GM23338 (cell line): ENCODE results near the gene SENP3. TPM values are rescaled to one million over a fixed set of nuclear protein-coding genes. Genes with fewer than 3 reads are reported as not detected.
A peak's percentile ranks its signal among the peaks of the same experiment; 100 is the strongest.

Source experiments
- ATAC-seq: fragments of 200-7000 bp; cut with Tn5 transposase; 3 replicates; pipeline ENCODE4 v1.9.1; 2020
- DNase-seq: peaks from one replicate; pipeline ENCODE4 v3.0.0-alpha.2; 2015; ENCODE audit warnings: low spot score
- H2AFZ ChIP-seq: fragments of 200-600 bp; sonication (generic); 2 replicates; pipeline ENCODE4 v1.8.0; 2016; ENCODE audit warnings: antibody characterized with exemption, mild to moderate bottlenecking, moderate library complexity
- H3F3A ChIP-seq: fragments of 200-600 bp; sonication (generic); replicated peaks from 2 replicates; pipeline ENCODE4 v1.8.0; 2017; ENCODE audit warnings: antibody characterized with exemption, mixed run types, low read depth
- H3K27ac ChIP-seq: fragments of 200-600 bp; sonication (generic); 2 replicates; pipeline ENCODE4 v1.6.1; 2016; ENCODE audit warnings: low read depth
- H3K27me3 ChIP-seq: fragments of 200-600 bp; sonication (generic); 2 replicates; pipeline ENCODE4 v1.8.0; 2016; ENCODE audit warnings: mild to moderate bottlenecking, mixed run types, moderate library complexity; ENCODE audit not compliant: insufficient read depth
- H3K36me3 ChIP-seq: fragments of 200-600 bp; sonication (generic); 2 replicates; pipeline ENCODE4 v1.8.0; 2016; ENCODE audit warnings: mild to moderate bottlenecking; ENCODE audit not compliant: insufficient read depth
- H3K4me1 ChIP-seq: fragments of 200-600 bp; sonication (generic); 2 replicates; pipeline ENCODE4 v1.8.0; 2016; ENCODE audit warnings: mild to moderate bottlenecking, moderate library complexity; ENCODE audit not compliant: insufficient read depth
- H3K4me2 ChIP-seq: fragments of 200-600 bp; sonication (generic); 2 replicates; pipeline ENCODE4 v1.7.1; 2017; ENCODE audit warnings: mixed run types
- H3K4me3 ChIP-seq: fragments of 200-600 bp; sonication (generic); 2 replicates; pipeline ENCODE4 v1.6.1; 2016; ENCODE audit warnings: mixed run types
- H3K79me2 ChIP-seq: fragments of 200-600 bp; sonication (generic); replicated peaks from 2 replicates; pipeline ENCODE4 v1.8.0; 2017; ENCODE audit warnings: mild to moderate bottlenecking; ENCODE audit not compliant: insufficient read depth
- H3K9me2 ChIP-seq: fragments of 200-600 bp; sonication (generic); 2 replicates; pipeline ENCODE4 v1.8.0; 2017; ENCODE audit not compliant: insufficient read depth
- H4K20me1 ChIP-seq: fragments of 200-600 bp; sonication (generic); replicated peaks from 2 replicates; pipeline ENCODE4 v1.8.0; 2017; ENCODE audit warnings: mild to moderate bottlenecking; ENCODE audit not compliant: insufficient read depth
- H3K27ac Mint-ChIP-seq: 2 replicates; pipeline ENCODE4 v1.8.0; 2020; ENCODE audit warnings: inconsistent platforms, mild to moderate bottlenecking, moderate library complexity, mixed read lengths
- H3K27me3 Mint-ChIP-seq: 3 replicates; pipeline ENCODE4 v1.8.0; 2022; ENCODE audit warnings: low read depth, mild to moderate bottlenecking, moderate library complexity, mixed read lengths, inconsistent platforms; ENCODE audit not compliant: insufficient read depth, poor library complexity
- H3K36me3 Mint-ChIP-seq: 3 replicates; pipeline ENCODE4 v1.8.0; 2021; ENCODE audit warnings: low read depth, mild to moderate bottlenecking, inconsistent platforms, moderate library complexity, mixed read lengths
- H3K4me1 Mint-ChIP-seq: 3 replicates; pipeline ENCODE4 v1.8.0; 2020; ENCODE audit warnings: mild to moderate bottlenecking, inconsistent platforms, mixed read lengths
- H3K4me3 Mint-ChIP-seq: 3 replicates; pipeline ENCODE4 v1.8.0; 2021; ENCODE audit warnings: moderate library complexity, mild to moderate bottlenecking, inconsistent platforms, mixed read lengths
- H3K9me3 Mint-ChIP-seq: 3 replicates; pipeline ENCODE4 v1.8.0; 2020; ENCODE audit warnings: moderate library complexity, mild to moderate bottlenecking, inconsistent platforms, mixed read lengths
- CREB1 ChIP-seq: fragments of 250-450 bp; sonication (Bioruptor Pico); IDR thresholded peaks from 2 replicates; pipeline ENCODE4 v1.5.0; 2020; ENCODE audit warnings: low read depth, mild to moderate bottlenecking, moderate library complexity
- EZH2phosphoT487 ChIP-seq: fragments of 200-600 bp; sonication (generic); IDR thresholded peaks from one replicate; pipeline ENCODE4 v1.8.1; 2018; ENCODE audit warnings: antibody characterized with exemption; ENCODE audit not compliant: unreplicated experiment
- NANOG ChIP-seq: IDR thresholded peaks from 2 replicates; pipeline ENCODE4 v1.6.1; 2016; ENCODE audit warnings: antibody characterized with exemption, borderline replicate concordance
- ZNF114 ChIP-seq: fragments of 250-450 bp; sonication (Bioruptor Pico); IDR thresholded peaks from 2 replicates; pipeline ENCODE4 v1.5.0; 2020; ENCODE audit warnings: mild to moderate bottlenecking, moderate library complexity
- ZNF331 ChIP-seq: fragments of 250-450 bp; sonication (Bioruptor Pico); IDR thresholded peaks from 2 replicates; pipeline ENCODE4 v1.5.0; 2020; ENCODE audit warnings: low read depth, mild to moderate bottlenecking, moderate library complexity
- polyA plus RNA-seq: library from polyadenylated mRNA; unstranded; fragments of >200 nt; fragmentation: Nextera tagmentation; extraction: Ambion mirVana; gene quantifications from 2 replicates; pipeline ENCODE4 v1.2.1, GENCODE V29; 2016
- total RNA-seq: library from RNA; depleted of rRNA; stranded (reverse); fragments of >200 nt; shearing (Covaris generic); gene quantifications from 2 replicates; pipeline ENCODE4 v1.2.3, GENCODE V29; 2014
- TF ChIP-seq, protein P1 (sequence below), 2 experiments: fragments of 200-600 bp in 1 of 2; sonication (generic) in 1 of 2; conservative IDR thresholded peaks; 2 replicates each; pipeline versions ENCODE4 v1.5.1 to v1.6.1; 2016 to 2017; ENCODE audit warnings: antibody characterized with exemption in 2 of 2, low read depth in 2 of 2, mild to moderate bottlenecking in 2 of 2, moderate library complexity in 1 of 2
- TF ChIP-seq, protein P2 (sequence below): IDR thresholded peaks from one replicate; pipeline ENCODE4 v1.6.1; 2018; ENCODE audit warnings: antibody characterized with exemption; ENCODE audit not compliant: unreplicated experiment
- TF ChIP-seq, protein P3 (sequence below): fragments of 250-450 bp; sonication (Bioruptor Pico); IDR thresholded peaks from 2 replicates; pipeline ENCODE4 v1.5.0; 2020; ENCODE audit warnings: mild to moderate bottlenecking, moderate library complexity

Gene SENP3
- total and polyA plus RNA-seq, 2 experiments from 2014 or later = 6.5 to 138 TPM

DNA sequence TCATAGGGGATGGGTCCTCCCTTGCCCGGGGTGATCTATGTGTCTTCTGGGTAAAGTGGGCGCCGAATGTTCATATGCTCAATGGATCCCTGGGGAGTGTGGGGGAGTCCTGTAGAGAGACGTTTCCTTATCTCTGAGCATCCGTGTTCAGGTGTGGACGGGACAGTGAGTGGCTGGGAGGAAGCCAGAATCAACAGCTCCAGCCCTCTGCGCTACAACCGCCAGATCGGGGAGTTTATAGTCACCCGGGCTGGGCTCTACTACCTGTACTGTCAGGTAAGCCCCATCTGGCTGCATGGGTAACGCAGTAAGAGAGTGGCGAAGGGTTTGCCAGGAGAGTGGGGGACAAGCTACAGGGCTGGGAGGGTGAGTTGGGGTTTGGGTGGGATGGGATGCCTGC is 5.1 kb upstream of the SENP3 start (continued):
- TF ChIP-seq EZH2phosphoT487 (no peak), CREB1 (CRISPR knock-in tag) (no peak), ZNF331 (CRISPR knock-in tag) (no peak)
- TF ChIP-seq, protein P1, sequence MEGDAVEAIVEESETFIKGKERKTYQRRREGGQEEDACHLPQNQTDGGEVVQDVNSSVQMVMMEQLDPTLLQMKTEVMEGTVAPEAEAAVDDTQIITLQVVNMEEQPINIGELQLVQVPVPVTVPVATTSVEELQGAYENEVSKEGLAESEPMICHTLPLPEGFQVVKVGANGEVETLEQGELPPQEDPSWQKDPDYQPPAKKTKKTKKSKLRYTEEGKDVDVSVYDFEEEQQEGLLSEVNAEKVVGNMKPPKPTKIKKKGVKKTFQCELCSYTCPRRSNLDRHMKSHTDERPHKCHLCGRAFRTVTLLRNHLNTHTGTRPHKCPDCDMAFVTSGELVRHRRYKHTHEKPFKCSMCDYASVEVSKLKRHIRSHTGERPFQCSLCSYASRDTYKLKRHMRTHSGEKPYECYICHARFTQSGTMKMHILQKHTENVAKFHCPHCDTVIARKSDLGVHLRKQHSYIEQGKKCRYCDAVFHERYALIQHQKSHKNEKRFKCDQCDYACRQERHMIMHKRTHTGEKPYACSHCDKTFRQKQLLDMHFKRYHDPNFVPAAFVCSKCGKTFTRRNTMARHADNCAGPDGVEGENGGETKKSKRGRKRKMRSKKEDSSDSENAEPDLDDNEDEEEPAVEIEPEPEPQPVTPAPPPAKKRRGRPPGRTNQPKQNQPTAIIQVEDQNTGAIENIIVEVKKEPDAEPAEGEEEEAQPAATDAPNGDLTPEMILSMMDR (conservative IDR thresholded peaks at IDR 0.05; ENCODE audit: low read depth in 2 of 2) = no peak
- TF ChIP-seq, protein P2, sequence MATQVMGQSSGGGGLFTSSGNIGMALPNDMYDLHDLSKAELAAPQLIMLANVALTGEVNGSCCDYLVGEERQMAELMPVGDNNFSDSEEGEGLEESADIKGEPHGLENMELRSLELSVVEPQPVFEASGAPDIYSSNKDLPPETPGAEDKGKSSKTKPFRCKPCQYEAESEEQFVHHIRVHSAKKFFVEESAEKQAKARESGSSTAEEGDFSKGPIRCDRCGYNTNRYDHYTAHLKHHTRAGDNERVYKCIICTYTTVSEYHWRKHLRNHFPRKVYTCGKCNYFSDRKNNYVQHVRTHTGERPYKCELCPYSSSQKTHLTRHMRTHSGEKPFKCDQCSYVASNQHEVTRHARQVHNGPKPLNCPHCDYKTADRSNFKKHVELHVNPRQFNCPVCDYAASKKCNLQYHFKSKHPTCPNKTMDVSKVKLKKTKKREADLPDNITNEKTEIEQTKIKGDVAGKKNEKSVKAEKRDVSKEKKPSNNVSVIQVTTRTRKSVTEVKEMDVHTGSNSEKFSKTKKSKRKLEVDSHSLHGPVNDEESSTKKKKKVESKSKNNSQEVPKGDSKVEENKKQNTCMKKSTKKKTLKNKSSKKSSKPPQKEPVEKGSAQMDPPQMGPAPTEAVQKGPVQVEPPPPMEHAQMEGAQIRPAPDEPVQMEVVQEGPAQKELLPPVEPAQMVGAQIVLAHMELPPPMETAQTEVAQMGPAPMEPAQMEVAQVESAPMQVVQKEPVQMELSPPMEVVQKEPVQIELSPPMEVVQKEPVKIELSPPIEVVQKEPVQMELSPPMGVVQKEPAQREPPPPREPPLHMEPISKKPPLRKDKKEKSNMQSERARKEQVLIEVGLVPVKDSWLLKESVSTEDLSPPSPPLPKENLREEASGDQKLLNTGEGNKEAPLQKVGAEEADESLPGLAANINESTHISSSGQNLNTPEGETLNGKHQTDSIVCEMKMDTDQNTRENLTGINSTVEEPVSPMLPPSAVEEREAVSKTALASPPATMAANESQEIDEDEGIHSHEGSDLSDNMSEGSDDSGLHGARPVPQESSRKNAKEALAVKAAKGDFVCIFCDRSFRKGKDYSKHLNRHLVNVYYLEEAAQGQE = no peak

DNA sequence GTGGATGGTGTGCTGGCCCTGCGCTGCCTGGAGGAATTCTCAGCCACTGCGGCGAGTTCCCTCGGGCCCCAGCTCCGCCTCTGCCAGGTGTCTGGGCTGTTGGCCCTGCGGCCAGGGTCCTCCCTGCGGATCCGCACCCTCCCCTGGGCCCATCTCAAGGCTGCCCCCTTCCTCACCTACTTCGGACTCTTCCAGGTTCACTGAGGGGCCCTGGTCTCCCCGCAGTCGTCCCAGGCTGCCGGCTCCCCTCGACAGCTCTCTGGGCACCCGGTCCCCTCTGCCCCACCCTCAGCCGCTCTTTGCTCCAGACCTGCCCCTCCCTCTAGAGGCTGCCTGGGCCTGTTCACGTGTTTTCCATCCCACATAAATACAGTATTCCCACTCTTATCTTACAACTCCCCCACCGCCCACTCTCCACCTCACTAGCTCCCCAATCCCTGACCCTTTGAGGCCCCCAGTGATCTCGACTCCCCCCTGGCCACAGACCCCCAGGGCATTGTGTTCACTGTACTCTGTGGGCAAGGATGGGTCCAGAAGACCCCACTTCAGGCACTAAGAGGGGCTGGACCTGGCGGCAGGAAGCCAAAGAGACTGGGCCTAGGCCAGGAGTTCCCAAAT is 4.5 kb upstream of the SENP3 start:
- DNase-seq (peak; percentile 54), ATAC-seq (peak; percentile 2)
- H3K27ac Mint-ChIP-seq = no peak overlapping the region
- Histone ChIP-seq H3K27me3 (no peaks in the 10 kb centered on the region), H3K36me3 (no peaks in the 10 kb centered on the region), H3K4me1 (peaks cover 37% of the 10 kb centered on the region), H2AFZ (peak overlapping the region; percentile 91), H3K79me2 (peaks cover 3% of the 10 kb centered on the region), H3F3A (peaks cover 20% of the 10 kb centered on the region), H3K9me2 (no peaks in the 10 kb centered on the region), H3K4me3 (peak overlapping the region; percentile 41), H4K20me1 (no peaks in the 10 kb centered on the region), H3K4me2 (peak overlapping the region; percentile 80), H3K27ac (no peak overlapping the region)
- H3K4me3 Mint-ChIP-seq = peak overlapping the region; percentile 10; the same call in 1 of the 3 replicates
- H3K4me1 Mint-ChIP-seq = peaks cover 50% of the 10 kb centered on the region
- peaks cover 24% of the 10 kb centered on the region for H3K27me3 Mint-ChIP-seq
- peaks cover under 1% of the 10 kb centered on the region; the same call in 1 of the 3 replicates for H3K36me3 Mint-ChIP-seq
- H3K9me3 Mint-ChIP-seq = no peaks in the 10 kb centered on the region
- TF ChIP-seq CREB1 (CRISPR knock-in tag) (no peak), ZNF114 (no peak), NANOG (no peak)
- TF ChIP-seq, protein P3, sequence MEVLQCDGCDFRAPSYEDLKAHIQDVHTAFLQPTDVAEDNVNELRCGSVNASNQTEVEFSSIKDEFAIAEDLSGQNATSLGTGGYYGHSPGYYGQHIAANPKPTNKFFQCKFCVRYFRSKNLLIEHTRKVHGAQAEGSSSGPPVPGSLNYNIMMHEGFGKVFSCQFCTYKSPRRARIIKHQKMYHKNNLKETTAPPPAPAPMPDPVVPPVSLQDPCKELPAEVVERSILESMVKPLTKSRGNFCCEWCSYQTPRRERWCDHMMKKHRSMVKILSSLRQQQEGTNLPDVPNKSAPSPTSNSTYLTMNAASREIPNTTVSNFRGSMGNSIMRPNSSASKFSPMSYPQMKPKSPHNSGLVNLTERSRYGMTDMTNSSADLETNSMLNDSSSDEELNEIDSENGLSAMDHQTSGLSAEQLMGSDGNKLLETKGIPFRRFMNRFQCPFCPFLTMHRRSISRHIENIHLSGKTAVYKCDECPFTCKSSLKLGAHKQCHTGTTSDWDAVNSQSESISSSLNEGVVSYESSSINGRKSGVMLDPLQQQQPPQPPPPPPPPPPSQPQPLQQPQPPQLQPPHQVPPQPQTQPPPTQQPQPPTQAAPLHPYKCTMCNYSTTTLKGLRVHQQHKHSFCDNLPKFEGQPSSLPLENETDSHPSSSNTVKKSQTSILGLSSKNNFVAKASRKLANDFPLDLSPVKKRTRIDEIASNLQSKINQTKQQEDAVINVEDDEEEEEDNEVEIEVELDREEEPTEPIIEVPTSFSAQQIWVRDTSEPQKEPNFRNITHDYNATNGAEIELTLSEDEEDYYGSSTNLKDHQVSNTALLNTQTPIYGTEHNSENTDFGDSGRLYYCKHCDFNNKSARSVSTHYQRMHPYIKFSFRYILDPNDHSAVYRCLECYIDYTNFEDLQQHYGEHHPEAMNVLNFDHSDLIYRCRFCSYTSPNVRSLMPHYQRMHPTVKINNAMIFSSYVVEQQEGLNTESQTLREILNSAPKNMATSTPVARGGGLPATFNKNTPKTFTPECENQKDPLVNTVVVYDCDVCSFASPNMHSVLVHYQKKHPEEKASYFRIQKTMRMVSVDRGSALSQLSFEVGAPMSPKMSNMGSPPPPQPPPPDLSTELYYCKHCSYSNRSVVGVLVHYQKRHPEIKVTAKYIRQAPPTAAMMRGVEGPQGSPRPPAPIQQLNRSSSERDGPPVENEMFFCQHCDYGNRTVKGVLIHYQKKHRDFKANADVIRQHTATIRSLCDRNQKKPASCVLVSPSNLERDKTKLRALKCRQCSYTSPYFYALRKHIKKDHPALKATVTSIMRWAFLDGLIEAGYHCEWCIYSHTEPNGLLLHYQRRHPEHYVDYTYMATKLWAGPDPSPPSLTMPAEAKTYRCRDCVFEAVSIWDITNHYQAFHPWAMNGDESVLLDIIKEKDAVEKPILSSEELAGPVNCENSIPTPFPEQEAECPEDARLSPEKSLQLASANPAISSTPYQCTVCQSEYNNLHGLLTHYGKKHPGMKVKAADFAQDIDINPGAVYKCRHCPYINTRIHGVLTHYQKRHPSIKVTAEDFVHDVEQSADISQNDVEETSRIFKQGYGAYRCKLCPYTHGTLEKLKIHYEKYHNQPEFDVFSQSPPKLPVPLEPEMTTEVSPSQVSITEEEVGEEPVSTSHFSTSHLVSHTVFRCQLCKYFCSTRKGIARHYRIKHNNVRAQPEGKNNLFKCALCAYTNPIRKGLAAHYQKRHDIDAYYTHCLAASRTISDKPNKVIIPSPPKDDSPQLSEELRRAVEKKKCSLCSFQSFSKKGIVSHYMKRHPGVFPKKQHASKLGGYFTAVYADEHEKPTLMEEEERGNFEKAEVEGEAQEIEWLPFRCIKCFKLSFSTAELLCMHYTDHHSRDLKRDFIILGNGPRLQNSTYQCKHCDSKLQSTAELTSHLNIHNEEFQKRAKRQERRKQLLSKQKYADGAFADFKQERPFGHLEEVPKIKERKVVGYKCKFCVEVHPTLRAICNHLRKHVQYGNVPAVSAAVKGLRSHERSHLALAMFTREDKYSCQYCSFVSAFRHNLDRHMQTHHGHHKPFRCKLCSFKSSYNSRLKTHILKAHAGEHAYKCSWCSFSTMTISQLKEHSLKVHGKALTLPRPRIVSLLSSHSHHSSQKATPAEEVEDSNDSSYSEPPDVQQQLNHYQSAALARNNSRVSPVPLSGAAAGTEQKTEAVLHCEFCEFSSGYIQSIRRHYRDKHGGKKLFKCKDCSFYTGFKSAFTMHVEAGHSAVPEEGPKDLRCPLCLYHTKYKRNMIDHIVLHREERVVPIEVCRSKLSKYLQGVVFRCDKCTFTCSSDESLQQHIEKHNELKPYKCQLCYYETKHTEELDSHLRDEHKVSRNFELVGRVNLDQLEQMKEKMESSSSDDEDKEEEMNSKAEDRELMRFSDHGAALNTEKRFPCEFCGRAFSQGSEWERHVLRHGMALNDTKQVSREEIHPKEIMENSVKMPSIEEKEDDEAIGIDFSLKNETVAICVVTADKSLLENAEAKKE = no peak
- TF ChIP-seq, protein P1 (conservative IDR thresholded peaks at IDR 0.05; ENCODE audit: low read depth in 2 of 2) = no peak
